ENCODE results near the gene IL1RAPL2.
"Not testable (repeated sequence)": the region's sequence is repeated elsewhere in the genome, so short reads cannot be mapped to it uniquely, and the experiment has no call there.

Gene IL1RAPL2

GRCh38 chrX:104863466-104863865 lies 297.5 kb downstream of the IL1RAPL2 start:
- Histone ChIP-seq H3K27ac (ENCODE audit: low read length) (no peak overlapping the region), H3K9ac (ENCODE audit: low read length) (no peak overlapping the region), H3K4me1 (ENCODE audit: low read length) (no peaks in the 10 kb centered on the region), H3K36me3 (replicated peaks; ENCODE audit: low read depth, low read length) (no peaks in the 10 kb centered on the region), H3K27me3 (ENCODE audit: low read depth, low read length) (no peaks in the 10 kb centered on the region), H4K20me1 (ENCODE audit: insufficient read depth, low read length) (no peaks in the 10 kb centered on the region), H3K79me2 (ENCODE audit: low read length) (no peaks in the 10 kb centered on the region), H3K4me3 (ENCODE audit: low read length) (no peak overlapping the region), H3K9me3 (ENCODE audit: insufficient read depth, low read length) (no peaks in the 10 kb centered on the region), H2AFZ (ENCODE audit: low read depth, low read length) (no peak overlapping the region), H3K4me2 (ENCODE audit: low read length) (no peak overlapping the region)
- TF ChIP-seq CTCF (IDR thresholded peaks at IDR 0.05; ENCODE audit: low read depth, low read length) (no peak), EZH2phosphoT487 (IDR thresholded peaks at IDR 0.05; ENCODE audit: low read depth) (no peak)

DNA sequence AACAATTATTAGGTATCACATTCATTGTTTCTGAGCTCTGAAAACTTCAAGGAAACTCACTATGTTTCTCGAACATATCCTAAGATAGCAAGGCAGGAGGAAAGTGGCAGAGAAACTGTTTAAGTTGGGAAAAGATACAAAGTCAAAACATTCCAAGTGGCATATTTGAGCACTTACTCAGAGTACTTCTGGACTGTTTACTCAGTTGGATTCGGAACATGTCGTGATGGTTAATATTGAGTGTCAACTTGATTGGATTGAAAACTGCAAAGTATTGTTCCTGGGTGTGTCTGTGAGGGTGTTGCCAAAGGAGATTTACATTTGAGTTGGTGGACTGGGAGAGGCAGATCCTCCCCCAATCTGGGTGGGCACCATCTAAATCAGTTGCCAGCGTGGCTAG lies 298.3 kb downstream of the IL1RAPL2 start:
- TF ChIP-seq EZH2phosphoT487 (IDR thresholded peaks at IDR 0.05; ENCODE audit: low read depth), result no peak
- no peak for TF ChIP-seq CTCF (IDR thresholded peaks at IDR 0.05; ENCODE audit: low read depth, low read length)

DNA sequence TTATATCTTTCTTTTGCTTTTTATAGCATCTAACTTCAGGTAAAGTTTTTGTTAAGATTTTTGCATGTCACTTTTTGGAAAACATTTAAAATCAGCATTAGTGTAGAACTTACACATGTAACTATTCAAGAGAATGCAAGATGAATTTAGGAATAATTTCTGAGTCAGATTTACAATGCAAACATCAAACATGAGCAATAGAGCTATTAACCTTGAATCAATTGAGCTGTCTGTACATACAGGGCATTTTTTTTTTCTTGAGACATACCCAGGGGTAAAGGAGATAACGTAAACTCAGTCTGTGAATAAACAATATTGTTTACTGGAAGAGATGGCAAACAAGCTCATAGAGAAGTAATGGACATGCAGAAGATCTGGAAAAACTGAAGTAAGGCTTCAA lies 311.5 kb downstream of the IL1RAPL2 start:
- Histone ChIP-seq H3K4me3 (ENCODE audit: low read length) (no peak overlapping the region), H4K20me1 (ENCODE audit: insufficient read depth, low read length) (no peaks in the 10 kb centered on the region), H3K79me2 (ENCODE audit: low read length) (no peaks in the 10 kb centered on the region), H3K4me2 (ENCODE audit: low read length) (no peak overlapping the region), H3K9ac (ENCODE audit: low read length) (no peak overlapping the region), H3K27me3 (ENCODE audit: low read depth, low read length) (no peaks in the 10 kb centered on the region), H3K27ac (ENCODE audit: low read length) (no peak overlapping the region), H3K4me1 (ENCODE audit: low read length) (no peaks in the 10 kb centered on the region), H3K9me3 (ENCODE audit: insufficient read depth, low read length) (no peaks in the 10 kb centered on the region), H3K36me3 (replicated peaks; ENCODE audit: low read depth, low read length) (no peaks in the 10 kb centered on the region), H2AFZ (ENCODE audit: low read depth, low read length) (no peak overlapping the region)
- TF ChIP-seq CTCF (IDR thresholded peaks at IDR 0.05; ENCODE audit: low read depth, low read length) (no peak), EZH2phosphoT487 (IDR thresholded peaks at IDR 0.05; ENCODE audit: low read depth) (no peak)

More for the DNA sequence above, 298.3 kb downstream of the IL1RAPL2 start:
- H2AFZ ChIP-seq (ENCODE audit: low read depth, low read length), result no peak overlapping the region
- H3K9ac ChIP-seq (ENCODE audit: low read length), result no peak overlapping the region
- H3K79me2 ChIP-seq (ENCODE audit: low read length), result no peaks in the 10 kb centered on the region
- H3K27ac ChIP-seq (ENCODE audit: low read length), result no peak overlapping the region
- no peaks in the 10 kb centered on the region for H3K4me1 ChIP-seq (ENCODE audit: low read length)
- no peaks in the 10 kb centered on the region for H3K27me3 ChIP-seq (ENCODE audit: low read depth, low read length)
- no peaks in the 10 kb centered on the region for H3K9me3 ChIP-seq (ENCODE audit: insufficient read depth, low read length)
- H4K20me1 ChIP-seq (ENCODE audit: insufficient read depth, low read length), result no peaks in the 10 kb centered on the region
- no peak overlapping the region for H3K4me2 ChIP-seq (ENCODE audit: low read length)
- H3K36me3 ChIP-seq (replicated peaks; ENCODE audit: low read depth, low read length), result no peaks in the 10 kb centered on the region
- no peak overlapping the region for H3K4me3 ChIP-seq (ENCODE audit: low read length)

- Histone ChIP-seq H3K4me2 (ENCODE audit: low read length) (no peak overlapping the region), H3K4me3 (ENCODE audit: low read length) (no peak overlapping the region), H3K4me1 (ENCODE audit: low read length) (no peaks in the 10 kb centered on the region), H3K27me3 (ENCODE audit: low read depth, low read length) (no peaks in the 10 kb centered on the region), H3K36me3 (replicated peaks; ENCODE audit: low read depth, low read length) (no peaks in the 10 kb centered on the region), H2AFZ (ENCODE audit: low read depth, low read length) (no peak overlapping the region), H3K9ac (ENCODE audit: low read length) (no peak overlapping the region), H3K9me3 (ENCODE audit: insufficient read depth, low read length) (no peaks in the 10 kb centered on the region), H4K20me1 (ENCODE audit: insufficient read depth, low read length) (no peaks in the 10 kb centered on the region), H3K79me2 (ENCODE audit: low read length) (no peaks in the 10 kb centered on the region), H3K27ac (ENCODE audit: low read length) (no peak overlapping the region)
- TF ChIP-seq CTCF (IDR thresholded peaks at IDR 0.05; ENCODE audit: low read depth, low read length) (no peak), EZH2phosphoT487 (IDR thresholded peaks at IDR 0.05; ENCODE audit: low read depth) (no peak)
Measured at GRCh38 chrX:104902070-104902469, 336.1 kb downstream of the IL1RAPL2 start.

- H3K36me3 ChIP-seq (replicated peaks; ENCODE audit: low read depth, low read length); H2AFZ ChIP-seq (ENCODE audit: low read depth, low read length); H3K27ac ChIP-seq (ENCODE audit: low read length); H3K27me3 ChIP-seq (ENCODE audit: low read depth, low read length); H3K4me3 ChIP-seq (ENCODE audit: low read length); H3K4me2 ChIP-seq (ENCODE audit: low read length); H3K9me3 ChIP-seq (ENCODE audit: insufficient read depth, low read length); H4K20me1 ChIP-seq (ENCODE audit: insufficient read depth, low read length); H3K79me2 ChIP-seq (ENCODE audit: low read length); H3K9ac ChIP-seq (ENCODE audit: low read length); H3K4me1 ChIP-seq (ENCODE audit: low read length): not testable (repeated sequence)
Measured at GRCh38 chrX:104909694-104910093, 343.7 kb downstream of the IL1RAPL2 start.

All from OCI-LY3 (cell line).